Measurements from ENCODE around the gene MEG3. TPM values are rescaled to one million over a fixed set of nuclear protein-coding genes. Genes with fewer than 3 reads are reported as not detected.

MEG3 gene
- total RNA-seq, result 82.2 TPM
- long read RNA-seq, full-length matches to known transcripts, result 51 of 66 reads
- long read RNA-seq, partial matches to known transcripts, result 2 of 66 reads
- long read RNA-seq, other reads (novel, unspliced or antisense), result 13 of 66 reads

GRCh38 chr14:100825713-100826331 is at the start of gene MEG3:
MEG3 (plus strand) TSS chr14:100826118.
- DNase-seq (ENCODE audit: low spot score), result no peak

- peak; percentile 79 for DNase-seq (ENCODE audit: low spot score)
Measured at GRCh38 chr14:100776681-100777365, 49.1 kb upstream of the MEG3 start.

GRCh38 chr14:100777366-100777817 is 48.5 kb upstream of the MEG3 start:
- DNase-seq (ENCODE audit: low spot score), result peak; percentile 69

- DNase-seq (ENCODE audit: low spot score), result no peak
Measured at GRCh38 chr14:100777818-100778525, 47.9 kb upstream of the MEG3 start.

- peak; percentile 39 for DNase-seq (ENCODE audit: low spot score)
Measured at GRCh38 chr14:100778526-100778882, 47.4 kb upstream of the MEG3 start.

- DNase-seq (ENCODE audit: low spot score), result peak; percentile 72
Measured at GRCh38 chr14:100778951-100779690, 46.8 kb upstream of the MEG3 start.

- DNase-seq (ENCODE audit: low spot score), result no peak
Measured at GRCh38 chr14:100779691-100780080, 46.2 kb upstream of the MEG3 start.

- peak; percentile 55 for DNase-seq (ENCODE audit: low spot score)
Measured at GRCh38 chr14:100780246-100780645, 45.7 kb upstream of the MEG3 start.

- peak; percentile 80 for DNase-seq (ENCODE audit: low spot score)
Measured at GRCh38 chr14:100780646-100781355, 45.1 kb upstream of the MEG3 start.

GRCh38 chr14:100781952-100782351 is 44.0 kb upstream of the MEG3 start:
- DNase-seq (ENCODE audit: low spot score), result peak; percentile 16

GRCh38 chr14:100782516-100783320 is 43.2 kb upstream of the MEG3 start:
- peak; percentile 59 for DNase-seq (ENCODE audit: low spot score)

- DNase-seq (ENCODE audit: low spot score), result no peak
Measured at GRCh38 chr14:100783630-100784370, 42.1 kb upstream of the MEG3 start.

- no peak for DNase-seq (ENCODE audit: low spot score)
Measured at GRCh38 chr14:100784523-100785337, 41.2 kb upstream of the MEG3 start.

GRCh38 chr14:100785338-100785615 is 40.6 kb upstream of the MEG3 start:
- no peak for DNase-seq (ENCODE audit: low spot score)

- DNase-seq (ENCODE audit: low spot score), result no peak
Measured at GRCh38 chr14:100785626-100786025, 40.3 kb upstream of the MEG3 start.

GRCh38 chr14:100786131-100786530 is 39.8 kb upstream of the MEG3 start:
- DNase-seq (ENCODE audit: low spot score), result no peak

GRCh38 chr14:100786576-100787219 is 39.2 kb upstream of the MEG3 start:
- no peak for DNase-seq (ENCODE audit: low spot score)

GRCh38 chr14:100787659-100788058 is 38.3 kb upstream of the MEG3 start:
- DNase-seq (ENCODE audit: low spot score), result no peak

Measured in mesenteric fat pad (tissue), 1 donor.